ENCODE results near the gene EFHC2.

- TF ChIP-seq CTCF (IDR thresholded peaks at IDR 0.05) (no peak), POLR2A (IDR thresholded peaks at IDR 0.05) (no peak)
Observed at GRCh38 chrX:44240036-44240435, 103.4 kb downstream of the EFHC2 start.
